ENCODE data around the gene SYNJ2BP.
A peak's percentile ranks its signal among the peaks of the same experiment; 100 is the strongest.
"Not testable (repeated sequence)": the region's sequence is repeated elsewhere in the genome, so short reads cannot be mapped to it uniquely, and the experiment has no call there.

SYNJ2BP gene, protein sequence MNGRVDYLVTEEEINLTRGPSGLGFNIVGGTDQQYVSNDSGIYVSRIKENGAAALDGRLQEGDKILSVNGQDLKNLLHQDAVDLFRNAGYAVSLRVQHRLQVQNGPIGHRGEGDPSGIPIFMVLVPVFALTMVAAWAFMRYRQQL

GRCh38 chr14:70416725-70417349, at the start of gene SYNJ2BP:
TSS of gene SYNJ2BP (minus strand) at chr14:70417090. CDS start at chr14:70416963, 127 bp downstream.
- Histone ChIP-seq H3K4me1 (ENCODE audit: control insufficient read depth, insufficient read depth, low read length) (peaks cover 4% of the 10 kb centered on the region), H3K36me3 (ENCODE audit: control insufficient read depth, insufficient read depth, low read length) (no peaks in the 10 kb centered on the region), H3K27me3 (ENCODE audit: control insufficient read depth, insufficient read depth, low read length) (no peaks in the 10 kb centered on the region), H3K4me3 (ENCODE audit: low read length) (peak within 1 kb of the TSS; percentile 64), H3K9me3 (ENCODE audit: control insufficient read depth, low read length) (no peaks in the 10 kb centered on the region), H3K9ac (ENCODE audit: low read length) (peak within 1 kb of the TSS; percentile 70)

DNA sequence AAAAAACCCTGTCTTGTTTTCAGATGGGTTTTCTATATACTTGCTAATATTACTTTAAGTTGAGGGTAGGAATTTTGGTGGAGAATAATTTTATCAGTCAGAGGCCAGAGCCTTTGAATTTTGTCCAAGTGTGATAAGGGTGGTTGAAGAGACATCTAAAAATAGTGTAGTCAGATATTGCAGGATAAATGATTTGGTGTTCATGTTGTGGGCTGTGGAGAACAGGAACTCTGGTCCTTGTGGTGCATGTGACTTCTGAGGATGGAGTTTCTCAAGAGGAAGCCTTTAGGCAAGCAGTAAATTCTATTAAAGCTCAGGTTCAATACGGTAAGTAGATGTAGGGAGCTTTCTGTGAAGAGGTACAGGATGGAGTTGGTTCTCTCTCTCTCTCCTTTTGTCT, 37.8 kb upstream of the SYNJ2BP start:
- no peaks in the 10 kb centered on the region for H3K9me3 ChIP-seq (ENCODE audit: control insufficient read depth, low read length)
- no peaks in the 10 kb centered on the region for H3K4me1 ChIP-seq (ENCODE audit: control insufficient read depth, insufficient read depth, low read length)
- H3K9ac ChIP-seq (ENCODE audit: low read length) = no peak overlapping the region
- no peaks in the 10 kb centered on the region for H3K36me3 ChIP-seq (ENCODE audit: control insufficient read depth, insufficient read depth, low read length)
- H3K4me3 ChIP-seq (ENCODE audit: low read length) = no peak overlapping the region
- H3K27me3 ChIP-seq (ENCODE audit: control insufficient read depth, insufficient read depth, low read length) = no peaks in the 10 kb centered on the region

DNA sequence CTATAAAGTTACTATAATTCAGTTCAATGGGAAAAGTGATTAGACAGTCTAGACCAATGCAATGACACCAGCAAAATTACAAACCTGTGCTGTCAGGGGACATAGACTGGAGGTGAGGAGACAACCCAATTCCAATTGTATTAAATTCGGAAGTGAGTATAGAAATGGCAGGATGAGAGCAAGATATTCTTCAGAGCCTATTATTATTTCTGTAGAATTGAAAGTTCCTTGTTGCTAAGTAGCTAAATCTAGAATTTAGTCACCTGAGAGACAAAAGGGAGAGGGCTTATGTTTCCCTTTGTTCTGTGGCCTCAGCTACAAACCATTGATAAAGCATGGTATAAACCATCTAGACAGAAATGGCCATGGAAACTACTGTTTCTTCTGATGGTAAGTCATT, 35.0 kb upstream of the SYNJ2BP start, which contains the start of gene ADAM21:
Gene ADAM21 (plus strand): TSS at position 301 of the 400 bp plus-strand sequence. CDS start 5,326 bp downstream, outside the sequence.
- H3K27me3 ChIP-seq (ENCODE audit: control insufficient read depth, insufficient read depth, low read length) = no peaks in the 10 kb centered on the region
- no peaks in the 10 kb centered on the region for H3K36me3 ChIP-seq (ENCODE audit: control insufficient read depth, insufficient read depth, low read length)
- H3K9ac ChIP-seq (ENCODE audit: low read length) = no peak within 1 kb of the TSS
- no peaks in the 10 kb centered on the region for H3K9me3 ChIP-seq (ENCODE audit: control insufficient read depth, low read length)
- H3K4me1 ChIP-seq (ENCODE audit: control insufficient read depth, insufficient read depth, low read length) = no peaks in the 10 kb centered on the region
- H3K4me3 ChIP-seq (ENCODE audit: low read length) = no peak within 1 kb of the TSS

- no peaks in the 10 kb centered on the region for H3K9me3 ChIP-seq (ENCODE audit: control insufficient read depth, low read length)
- no peaks in the 10 kb centered on the region for H3K27me3 ChIP-seq (ENCODE audit: control insufficient read depth, insufficient read depth, low read length)
- H3K36me3 ChIP-seq (ENCODE audit: control insufficient read depth, insufficient read depth, low read length) = no peaks in the 10 kb centered on the region
- no peak overlapping the region for H3K4me3 ChIP-seq (ENCODE audit: low read length)
- no peak overlapping the region for H3K9ac ChIP-seq (ENCODE audit: low read length)
- no peaks in the 10 kb centered on the region for H3K4me1 ChIP-seq (ENCODE audit: control insufficient read depth, insufficient read depth, low read length)
Measured at GRCh38 chr14:70448633-70449340, 31.9 kb upstream of the SYNJ2BP start.

DNA sequence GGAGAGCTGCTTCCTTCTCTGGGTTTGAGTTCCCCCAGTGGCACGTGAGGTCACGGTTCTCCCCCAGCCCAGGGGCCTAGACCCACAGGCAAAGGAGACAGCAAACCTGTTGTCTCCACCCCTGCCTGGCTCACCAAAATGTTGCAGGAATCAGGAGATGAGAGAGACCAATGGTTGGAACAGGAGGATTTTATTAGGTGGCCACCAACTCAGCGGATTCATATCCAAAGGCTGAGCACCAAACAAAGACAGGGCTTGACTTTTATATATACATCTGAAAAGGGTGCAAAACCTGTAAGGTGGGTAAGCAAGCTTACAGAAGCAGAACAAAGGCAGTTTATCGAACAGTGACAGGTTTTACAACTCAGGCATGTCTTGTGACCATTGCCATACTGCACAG, 25.9 kb upstream of the SYNJ2BP start:
- H3K9ac ChIP-seq (ENCODE audit: low read length) = no peak overlapping the region
- no peaks in the 10 kb centered on the region for H3K36me3 ChIP-seq (ENCODE audit: control insufficient read depth, insufficient read depth, low read length)
- peaks cover 8% of the 10 kb centered on the region for H3K9me3 ChIP-seq (ENCODE audit: control insufficient read depth, low read length)

GRCh38 chr14:70441641-70442040, 24.8 kb upstream of the SYNJ2BP start:
- H3K4me3 ChIP-seq (ENCODE audit: low read length) = no peak overlapping the region
- H3K4me1 ChIP-seq (ENCODE audit: control insufficient read depth, insufficient read depth, low read length) = no peaks in the 10 kb centered on the region
- H3K27me3 ChIP-seq (ENCODE audit: control insufficient read depth, insufficient read depth, low read length) = no peaks in the 10 kb centered on the region
- no peak overlapping the region for H3K9ac ChIP-seq (ENCODE audit: low read length)
- H3K36me3 ChIP-seq (ENCODE audit: control insufficient read depth, insufficient read depth, low read length) = no peaks in the 10 kb centered on the region
- peaks cover 8% of the 10 kb centered on the region for H3K9me3 ChIP-seq (ENCODE audit: control insufficient read depth, low read length)

More for the DNA sequence above, 25.9 kb upstream of the SYNJ2BP start:
- Histone ChIP-seq H3K4me3 (ENCODE audit: low read length) (no peak overlapping the region), H3K4me1 (ENCODE audit: control insufficient read depth, insufficient read depth, low read length) (no peaks in the 10 kb centered on the region), H3K27me3 (ENCODE audit: control insufficient read depth, insufficient read depth, low read length) (no peaks in the 10 kb centered on the region)

DNA sequence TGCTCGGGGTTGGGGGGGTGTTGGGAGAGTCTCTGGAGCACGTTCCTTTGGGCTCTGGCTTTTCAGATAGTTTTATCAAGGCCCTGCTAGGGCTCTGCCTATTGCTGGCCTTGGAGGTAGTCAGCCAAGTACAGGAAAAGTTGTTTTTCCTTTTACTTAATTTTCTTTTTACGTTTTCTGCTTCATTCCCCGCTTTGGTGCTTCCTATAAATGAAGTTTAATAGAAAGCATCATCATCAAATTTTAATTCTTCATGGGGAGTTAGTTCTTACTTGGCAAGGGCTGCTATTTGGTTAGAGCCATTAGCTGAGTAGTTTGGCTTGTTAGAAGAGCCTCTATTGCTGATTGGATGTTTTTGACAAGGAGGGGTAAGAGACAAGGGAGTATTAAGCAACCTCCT, 20.0 kb upstream of the SYNJ2BP start:
- Histone ChIP-seq H3K36me3 (ENCODE audit: control insufficient read depth, insufficient read depth, low read length) (no peaks in the 10 kb centered on the region), H3K9ac (ENCODE audit: low read length) (no peak overlapping the region), H3K9me3 (ENCODE audit: control insufficient read depth, low read length) (no peaks in the 10 kb centered on the region), H3K4me3 (ENCODE audit: low read length) (no peak overlapping the region), H3K4me1 (ENCODE audit: control insufficient read depth, insufficient read depth, low read length) (no peaks in the 10 kb centered on the region), H3K27me3 (ENCODE audit: control insufficient read depth, insufficient read depth, low read length) (no peaks in the 10 kb centered on the region)

DNA sequence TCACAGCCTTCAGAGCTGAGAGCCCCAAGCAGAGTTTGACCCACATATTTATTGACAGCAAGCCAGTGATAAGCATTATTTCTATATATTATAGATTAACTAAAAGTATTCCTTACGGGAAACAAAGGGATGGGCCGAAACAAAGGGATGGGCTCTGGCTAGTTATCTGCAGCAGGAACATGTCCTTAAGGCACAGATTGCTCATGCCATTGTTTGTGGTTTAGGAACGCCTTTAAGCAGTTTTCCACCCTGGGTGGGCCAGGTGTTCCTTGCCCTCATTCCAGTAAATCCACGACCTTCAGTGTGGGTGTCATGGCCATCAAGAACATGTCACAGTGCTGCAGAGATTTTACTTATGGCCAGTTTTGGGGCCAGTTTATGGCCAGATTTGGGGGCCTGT, 9.7 kb upstream of the SYNJ2BP start:
- not testable (repeated sequence) for H3K27me3 ChIP-seq (ENCODE audit: control insufficient read depth, insufficient read depth, low read length); H3K4me1 ChIP-seq (ENCODE audit: control insufficient read depth, insufficient read depth, low read length); H3K9me3 ChIP-seq (ENCODE audit: control insufficient read depth, low read length); H3K36me3 ChIP-seq (ENCODE audit: control insufficient read depth, insufficient read depth, low read length); H3K4me3 ChIP-seq (ENCODE audit: low read length); H3K9ac ChIP-seq (ENCODE audit: low read length)

DNA sequence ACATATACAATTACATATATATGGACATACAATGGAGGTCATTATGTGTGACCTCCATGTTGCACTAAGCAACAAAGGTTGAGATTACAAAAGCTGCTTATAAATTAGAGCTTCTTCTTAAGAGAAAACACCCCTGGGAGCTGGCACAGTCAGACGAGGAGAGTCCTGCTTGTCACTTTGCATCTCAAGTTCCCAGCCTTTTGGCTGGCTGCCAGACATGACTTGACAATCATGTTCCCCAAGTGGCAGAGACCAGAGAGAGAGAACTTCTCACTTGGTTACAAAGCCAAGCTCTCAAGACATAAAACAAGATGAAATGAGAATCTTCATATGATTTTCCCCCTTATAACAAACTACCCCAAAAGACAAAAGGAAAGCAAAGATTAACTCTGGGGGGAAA, 8.5 kb upstream of the SYNJ2BP start:
- no peaks in the 10 kb centered on the region for H3K36me3 ChIP-seq (ENCODE audit: control insufficient read depth, insufficient read depth, low read length)
- H3K27me3 ChIP-seq (ENCODE audit: control insufficient read depth, insufficient read depth, low read length) = no peaks in the 10 kb centered on the region
- no peaks in the 10 kb centered on the region for H3K9me3 ChIP-seq (ENCODE audit: control insufficient read depth, low read length)
- no peak overlapping the region for H3K9ac ChIP-seq (ENCODE audit: low read length)
- H3K4me3 ChIP-seq (ENCODE audit: low read length) = no peak overlapping the region
- no peaks in the 10 kb centered on the region for H3K4me1 ChIP-seq (ENCODE audit: control insufficient read depth, insufficient read depth, low read length)

DNA sequence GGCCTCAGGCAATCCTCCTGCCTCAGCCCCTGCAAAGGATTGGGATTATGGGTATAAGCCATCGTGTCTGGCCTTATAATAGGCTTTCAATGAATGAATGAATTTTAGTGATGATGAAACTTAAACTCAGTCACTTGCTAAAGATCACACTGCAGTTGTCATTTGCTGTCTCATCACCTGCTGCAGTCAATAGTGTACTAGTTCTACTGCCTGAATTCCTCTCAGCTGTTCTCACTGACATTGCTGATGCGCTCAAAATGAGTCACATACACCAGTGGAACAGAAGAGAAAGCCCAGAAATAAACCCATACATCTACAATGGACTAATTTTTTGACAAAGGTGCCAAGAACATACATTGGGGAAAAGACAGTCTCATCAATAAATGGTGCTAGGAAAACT, 5.6 kb upstream of the SYNJ2BP start:
- H3K36me3 ChIP-seq (ENCODE audit: control insufficient read depth, insufficient read depth, low read length) = no peaks in the 10 kb centered on the region
- no peaks in the 10 kb centered on the region for H3K4me1 ChIP-seq (ENCODE audit: control insufficient read depth, insufficient read depth, low read length)
- no peaks in the 10 kb centered on the region for H3K27me3 ChIP-seq (ENCODE audit: control insufficient read depth, insufficient read depth, low read length)
- H3K9me3 ChIP-seq (ENCODE audit: control insufficient read depth, low read length) = no peaks in the 10 kb centered on the region
- H3K9ac ChIP-seq (ENCODE audit: low read length) = no peak overlapping the region
- H3K4me3 ChIP-seq (ENCODE audit: low read length) = no peak overlapping the region

DNA sequence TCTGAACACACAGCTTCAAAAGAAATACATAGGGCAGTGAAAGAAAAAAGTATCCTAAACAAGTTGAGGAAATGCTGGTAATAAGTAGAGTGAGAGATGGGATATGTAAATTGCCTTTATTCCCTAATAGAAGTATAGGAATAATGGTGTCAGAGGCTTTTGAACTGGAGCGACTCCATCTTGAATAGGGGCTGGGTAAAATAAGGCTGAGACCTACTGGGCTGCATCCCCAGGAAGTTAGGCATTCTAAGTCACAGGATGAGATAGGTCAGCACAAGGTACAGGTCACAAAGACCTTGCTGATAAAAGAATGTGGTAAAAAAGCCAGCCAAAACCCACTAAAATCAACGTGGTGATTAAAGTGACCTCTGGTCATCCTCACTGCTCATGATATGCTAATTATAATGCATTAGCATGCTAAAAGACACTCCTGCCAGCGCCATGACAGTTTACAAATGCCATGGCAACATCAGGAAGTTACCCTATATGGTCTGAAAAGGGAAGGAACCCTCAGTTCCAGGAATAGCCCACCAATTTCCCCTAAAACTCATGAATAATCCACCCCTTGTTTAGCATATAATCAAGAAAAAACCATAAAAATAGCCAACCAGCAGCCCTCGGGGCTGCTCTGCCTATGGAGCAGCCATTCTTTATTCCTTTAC, 2.5 kb upstream of the SYNJ2BP start:
- not testable (repeated sequence) for H3K9me3 ChIP-seq (ENCODE audit: control insufficient read depth, low read length)

GRCh38 chr14:70416338-70416724, 559 bp downstream of the SYNJ2BP start:
- Histone ChIP-seq H3K27me3 (ENCODE audit: control insufficient read depth, insufficient read depth, low read length) (no peaks in the 10 kb centered on the region), H3K9me3 (ENCODE audit: control insufficient read depth, low read length) (no peaks in the 10 kb centered on the region)

More for the DNA sequence above, 2.5 kb upstream of the SYNJ2BP start:
- H3K4me1 ChIP-seq (ENCODE audit: control insufficient read depth, insufficient read depth, low read length); H3K4me3 ChIP-seq (ENCODE audit: low read length); H3K27me3 ChIP-seq (ENCODE audit: control insufficient read depth, insufficient read depth, low read length); H3K9ac ChIP-seq (ENCODE audit: low read length); H3K36me3 ChIP-seq (ENCODE audit: control insufficient read depth, insufficient read depth, low read length): not testable (repeated sequence)

More at GRCh38 chr14:70416338-70416724, 559 bp downstream of the SYNJ2BP start:
- H3K9ac ChIP-seq (ENCODE audit: low read length) = peak overlapping the region; percentile 70
- H3K4me3 ChIP-seq (ENCODE audit: low read length) = peak overlapping the region; percentile 64
- H3K36me3 ChIP-seq (ENCODE audit: control insufficient read depth, insufficient read depth, low read length) = no peaks in the 10 kb centered on the region
- H3K4me1 ChIP-seq (ENCODE audit: control insufficient read depth, insufficient read depth, low read length) = peaks cover 4% of the 10 kb centered on the region
